GM12864 (cell line): ENCODE measurements around the gene RNF180.

Experiments used
- DNase-seq: peaks from one replicate; pipeline ENCODE4 v3.0.0-alpha.2; 2011; ENCODE audit warnings: low read depth
- H3K4me3 ChIP-seq: 2 replicates; pipeline ENCODE4 v1.5.1; 2011; ENCODE audit warnings: mild to moderate bottlenecking, low read depth, low read length, control low read depth
- TF ChIP-seq, protein P1 (sequence below): IDR thresholded peaks from 2 replicates; pipeline ENCODE4 v1.5.1; 2011; ENCODE audit warnings: low read depth, mild to moderate bottlenecking, moderate library complexity, low read length, control low read depth, inconsistent platforms; ENCODE audit errors: missing control alignments

Gene RNF180

DNA sequence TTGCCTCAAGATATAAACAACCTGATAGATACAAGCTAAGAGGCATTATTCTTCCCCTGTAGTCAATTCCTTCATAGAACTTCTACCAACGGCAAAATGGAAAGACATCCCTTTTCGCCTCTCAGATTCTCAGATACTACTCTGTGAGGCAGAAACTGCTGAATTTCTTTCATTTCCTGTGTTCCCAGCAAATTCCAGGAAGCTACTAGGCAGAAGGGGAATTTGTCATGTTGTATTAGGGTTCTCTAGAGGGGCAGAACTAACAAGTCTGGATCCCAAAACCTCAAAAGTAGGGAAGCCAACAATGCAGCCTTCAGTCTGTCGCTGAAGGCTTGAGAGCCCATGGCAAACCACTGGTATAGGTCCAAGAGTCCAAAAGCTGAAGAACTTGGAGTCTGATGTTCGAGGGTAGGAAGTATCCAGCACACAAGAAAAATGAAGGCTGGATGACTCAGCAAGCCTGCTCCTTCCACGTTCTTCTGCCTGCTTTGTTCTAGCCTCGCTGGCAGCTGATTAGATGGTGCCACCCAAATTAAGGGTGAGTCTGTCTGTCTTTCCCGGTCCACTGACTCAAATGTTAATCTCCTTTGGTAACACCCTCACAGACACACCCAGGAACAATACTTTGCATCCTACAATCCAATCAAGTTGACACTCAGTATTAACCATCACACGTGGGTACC lies 15.2 kb downstream of the RNF180 start:
- TF ChIP-seq, protein P1, sequence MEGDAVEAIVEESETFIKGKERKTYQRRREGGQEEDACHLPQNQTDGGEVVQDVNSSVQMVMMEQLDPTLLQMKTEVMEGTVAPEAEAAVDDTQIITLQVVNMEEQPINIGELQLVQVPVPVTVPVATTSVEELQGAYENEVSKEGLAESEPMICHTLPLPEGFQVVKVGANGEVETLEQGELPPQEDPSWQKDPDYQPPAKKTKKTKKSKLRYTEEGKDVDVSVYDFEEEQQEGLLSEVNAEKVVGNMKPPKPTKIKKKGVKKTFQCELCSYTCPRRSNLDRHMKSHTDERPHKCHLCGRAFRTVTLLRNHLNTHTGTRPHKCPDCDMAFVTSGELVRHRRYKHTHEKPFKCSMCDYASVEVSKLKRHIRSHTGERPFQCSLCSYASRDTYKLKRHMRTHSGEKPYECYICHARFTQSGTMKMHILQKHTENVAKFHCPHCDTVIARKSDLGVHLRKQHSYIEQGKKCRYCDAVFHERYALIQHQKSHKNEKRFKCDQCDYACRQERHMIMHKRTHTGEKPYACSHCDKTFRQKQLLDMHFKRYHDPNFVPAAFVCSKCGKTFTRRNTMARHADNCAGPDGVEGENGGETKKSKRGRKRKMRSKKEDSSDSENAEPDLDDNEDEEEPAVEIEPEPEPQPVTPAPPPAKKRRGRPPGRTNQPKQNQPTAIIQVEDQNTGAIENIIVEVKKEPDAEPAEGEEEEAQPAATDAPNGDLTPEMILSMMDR, result no peak
- DNase-seq, result no peak
- H3K4me3 ChIP-seq, result no peak overlapping the region

DNA sequence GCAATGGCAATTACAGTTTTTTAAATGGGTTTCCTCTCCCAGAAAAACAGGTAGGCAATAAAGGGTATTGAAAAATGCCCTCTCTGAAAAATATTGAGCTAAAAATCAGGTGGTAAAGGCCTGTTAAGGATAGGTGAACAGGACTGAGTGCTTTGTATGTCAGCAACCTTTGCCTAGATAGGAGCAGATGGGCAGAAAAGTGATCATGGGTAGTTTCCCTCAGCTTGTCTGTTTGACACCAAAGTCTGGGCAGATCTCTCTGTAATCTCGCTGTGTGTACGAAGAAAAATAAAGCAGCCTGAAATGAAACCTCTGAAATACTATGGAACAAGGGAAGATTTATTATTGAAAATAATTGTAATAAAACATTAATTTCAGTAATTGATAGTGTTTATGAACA lies 15.8 kb downstream of the RNF180 start:
- H3K4me3 ChIP-seq, result no peak overlapping the region
- TF ChIP-seq, protein P1, result no peak
- DNase-seq, result no peak

DNA sequence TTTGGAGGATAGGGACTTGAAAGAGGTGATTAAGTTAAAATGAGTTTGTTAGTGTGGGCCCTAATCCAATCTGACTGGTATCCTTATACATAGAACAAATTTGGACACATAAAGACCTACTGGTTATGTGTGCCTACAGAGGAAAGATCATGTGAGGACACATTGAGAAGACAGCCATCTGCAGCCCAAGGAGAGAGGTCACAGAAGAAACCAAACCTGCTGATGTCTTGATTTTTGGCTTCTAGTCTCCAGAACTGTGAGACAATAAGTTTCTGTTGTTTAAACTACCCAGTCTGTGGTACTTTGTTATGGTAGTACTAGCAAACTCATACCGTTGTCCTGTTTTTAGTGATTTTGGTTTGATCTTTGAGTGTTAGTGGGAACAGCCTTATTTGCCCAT lies 18.3 kb downstream of the RNF180 start:
- TF ChIP-seq, protein P1, result no peak
- no peak overlapping the region for H3K4me3 ChIP-seq
- no peak for DNase-seq

DNA sequence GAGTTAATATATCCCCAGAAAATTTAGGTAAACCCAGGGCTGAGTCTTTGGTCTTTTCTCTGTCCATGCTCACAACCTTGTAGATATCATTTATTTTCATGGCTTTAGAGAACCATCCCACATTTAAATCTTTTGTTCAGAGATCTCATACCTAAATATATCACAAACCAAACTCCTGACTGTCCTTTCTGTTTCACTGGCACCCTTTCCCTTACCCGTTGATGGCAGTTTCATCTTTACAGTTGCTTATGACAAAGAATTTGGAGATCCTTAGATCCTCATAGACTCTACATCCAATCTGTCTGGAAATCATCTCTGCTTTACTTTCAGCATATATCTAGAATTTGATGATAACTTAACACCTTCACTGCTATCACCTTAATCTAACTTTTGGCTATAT lies 19.2 kb downstream of the RNF180 start:
- no peak for DNase-seq
- H3K4me3 ChIP-seq, result no peak overlapping the region
- TF ChIP-seq, protein P1, result no peak

DNA sequence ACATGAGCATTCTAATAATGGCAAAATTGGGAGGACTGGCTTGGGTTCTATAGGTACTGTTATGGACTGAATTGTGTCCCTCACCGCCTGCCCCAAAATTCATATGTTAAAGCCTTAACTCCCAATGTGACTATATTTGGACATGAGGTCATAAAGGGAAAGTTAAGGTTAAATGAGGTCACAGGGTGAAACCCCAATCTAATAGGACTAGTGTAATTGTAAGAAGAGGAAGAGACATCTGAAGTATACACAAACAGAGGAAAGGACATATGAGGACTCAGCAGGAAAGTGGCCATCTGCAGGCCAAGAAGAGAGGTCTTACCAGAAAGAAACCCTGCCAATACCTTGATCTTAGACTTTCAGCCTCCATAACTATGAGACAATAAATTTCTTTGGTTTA lies 23.1 kb downstream of the RNF180 start:
- no peak for DNase-seq
- no peak overlapping the region for H3K4me3 ChIP-seq
- TF ChIP-seq, protein P1, result no peak

DNA sequence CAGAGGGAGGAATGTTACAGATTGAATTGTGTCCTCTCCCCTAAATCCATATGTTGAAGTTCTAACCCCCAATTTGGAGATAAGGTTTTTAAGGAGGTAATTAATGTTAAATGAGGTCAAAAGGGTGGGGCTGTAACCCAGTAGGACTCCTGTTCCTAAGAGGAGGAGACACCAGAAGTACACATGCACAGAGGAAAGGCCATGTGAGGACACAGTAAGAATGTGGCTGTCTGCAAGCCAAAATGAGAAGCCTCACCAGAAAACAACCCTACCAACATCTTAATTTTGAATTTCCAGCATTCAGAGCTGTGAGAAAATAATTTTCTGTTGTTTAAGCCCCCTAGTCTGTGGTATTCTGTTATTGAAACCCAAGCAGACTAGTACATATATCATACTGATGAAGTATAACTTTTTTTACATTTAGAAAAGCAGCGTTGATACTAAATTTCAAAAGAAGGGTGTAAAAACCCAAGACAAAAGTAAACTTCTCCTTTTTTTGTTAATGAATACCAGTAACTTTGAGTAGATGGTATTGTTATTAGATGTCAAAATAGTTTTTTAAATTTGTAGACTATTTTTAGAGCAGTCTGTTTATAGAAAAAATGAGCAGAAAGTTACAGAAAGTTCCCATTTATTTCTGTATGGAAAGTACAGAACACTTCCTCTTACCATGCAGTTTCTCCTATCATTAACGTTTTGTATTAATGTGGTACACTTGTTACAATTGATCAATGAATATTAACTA lies 25.1 kb downstream of the RNF180 start:
- TF ChIP-seq, protein P1, result no peak
- H3K4me3 ChIP-seq, result no peak overlapping the region
- no peak for DNase-seq
